ENCODE measurements around the gene SRC.

DNA sequence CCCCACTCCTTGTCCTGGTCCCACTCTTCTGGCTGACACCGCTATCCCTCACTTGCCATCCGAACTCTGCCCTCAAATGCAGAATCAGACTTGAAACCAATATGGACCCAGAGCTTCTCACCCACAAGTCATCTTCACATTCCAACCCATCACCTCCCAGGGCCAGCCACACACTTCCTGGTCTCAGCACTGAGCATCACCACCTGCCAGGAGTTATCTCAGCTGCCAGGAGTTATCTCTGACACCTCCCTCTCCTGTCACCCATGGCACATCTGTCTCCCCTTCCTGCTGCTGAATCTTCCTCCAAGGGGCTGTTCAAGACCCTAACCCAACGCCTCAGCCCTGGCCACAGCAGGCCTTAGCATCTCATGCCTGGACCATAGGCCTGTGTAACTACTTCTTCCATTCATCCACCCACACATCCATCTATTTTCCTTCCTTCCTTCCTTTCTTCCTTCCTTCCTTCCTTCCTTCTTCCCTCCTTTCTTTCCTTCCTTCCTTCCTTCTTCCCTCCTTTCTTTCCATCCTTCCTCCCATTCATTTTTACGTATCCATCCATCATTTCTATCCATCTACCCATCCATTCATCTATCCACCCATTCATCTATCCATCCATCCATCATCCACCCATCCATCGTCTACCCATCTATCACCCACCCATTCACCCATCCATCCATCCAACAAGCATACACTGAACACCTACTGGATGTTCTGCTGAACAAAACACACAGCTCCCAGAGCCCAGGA, 100.5 kb downstream of the SRC start:
- TF ChIP-seq, protein P1, sequence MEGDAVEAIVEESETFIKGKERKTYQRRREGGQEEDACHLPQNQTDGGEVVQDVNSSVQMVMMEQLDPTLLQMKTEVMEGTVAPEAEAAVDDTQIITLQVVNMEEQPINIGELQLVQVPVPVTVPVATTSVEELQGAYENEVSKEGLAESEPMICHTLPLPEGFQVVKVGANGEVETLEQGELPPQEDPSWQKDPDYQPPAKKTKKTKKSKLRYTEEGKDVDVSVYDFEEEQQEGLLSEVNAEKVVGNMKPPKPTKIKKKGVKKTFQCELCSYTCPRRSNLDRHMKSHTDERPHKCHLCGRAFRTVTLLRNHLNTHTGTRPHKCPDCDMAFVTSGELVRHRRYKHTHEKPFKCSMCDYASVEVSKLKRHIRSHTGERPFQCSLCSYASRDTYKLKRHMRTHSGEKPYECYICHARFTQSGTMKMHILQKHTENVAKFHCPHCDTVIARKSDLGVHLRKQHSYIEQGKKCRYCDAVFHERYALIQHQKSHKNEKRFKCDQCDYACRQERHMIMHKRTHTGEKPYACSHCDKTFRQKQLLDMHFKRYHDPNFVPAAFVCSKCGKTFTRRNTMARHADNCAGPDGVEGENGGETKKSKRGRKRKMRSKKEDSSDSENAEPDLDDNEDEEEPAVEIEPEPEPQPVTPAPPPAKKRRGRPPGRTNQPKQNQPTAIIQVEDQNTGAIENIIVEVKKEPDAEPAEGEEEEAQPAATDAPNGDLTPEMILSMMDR (IDR thresholded peaks at IDR 0.05): no peak
- no peak for TF ChIP-seq POLR2A (IDR thresholded peaks at IDR 0.05)

All from gastroesophageal sphincter (tissue), 3 donors.